GM23338 (cell line): Measurements from ENCODE around the gene CFAP74. TPM values are rescaled to one million over a fixed set of nuclear protein-coding genes. Genes with fewer than 3 reads are reported as not detected.

ENCODE experiments used
- ATAC-seq: fragments of 200-7000 bp; cut with Tn5 transposase; 3 replicates; pipeline ENCODE4 v1.9.1; 2020
- DNase-seq: peaks from one replicate; pipeline ENCODE4 v3.0.0-alpha.2; 2015; ENCODE audit warnings: low spot score
- H2AFZ ChIP-seq: fragments of 200-600 bp; sonication (generic); 2 replicates; pipeline ENCODE4 v1.8.0; 2016; ENCODE audit warnings: antibody characterized with exemption, mild to moderate bottlenecking, moderate library complexity
- H3F3A ChIP-seq: fragments of 200-600 bp; sonication (generic); replicated peaks from 2 replicates; pipeline ENCODE4 v1.8.0; 2017; ENCODE audit warnings: antibody characterized with exemption, mixed run types, low read depth
- H3K27ac ChIP-seq: fragments of 200-600 bp; sonication (generic); 2 replicates; pipeline ENCODE4 v1.6.1; 2016; ENCODE audit warnings: low read depth
- H3K27me3 ChIP-seq: fragments of 200-600 bp; sonication (generic); 2 replicates; pipeline ENCODE4 v1.8.0; 2016; ENCODE audit warnings: mild to moderate bottlenecking, mixed run types, moderate library complexity; ENCODE audit not compliant: insufficient read depth
- H3K36me3 ChIP-seq: fragments of 200-600 bp; sonication (generic); 2 replicates; pipeline ENCODE4 v1.8.0; 2016; ENCODE audit warnings: mild to moderate bottlenecking; ENCODE audit not compliant: insufficient read depth
- H3K4me1 ChIP-seq: fragments of 200-600 bp; sonication (generic); 2 replicates; pipeline ENCODE4 v1.8.0; 2016; ENCODE audit warnings: mild to moderate bottlenecking, moderate library complexity; ENCODE audit not compliant: insufficient read depth
- H3K4me2 ChIP-seq: fragments of 200-600 bp; sonication (generic); 2 replicates; pipeline ENCODE4 v1.7.1; 2017; ENCODE audit warnings: mixed run types
- H3K4me3 ChIP-seq: fragments of 200-600 bp; sonication (generic); 2 replicates; pipeline ENCODE4 v1.6.1; 2016; ENCODE audit warnings: mixed run types
- H3K79me2 ChIP-seq: fragments of 200-600 bp; sonication (generic); replicated peaks from 2 replicates; pipeline ENCODE4 v1.8.0; 2017; ENCODE audit warnings: mild to moderate bottlenecking; ENCODE audit not compliant: insufficient read depth
- H3K9me2 ChIP-seq: fragments of 200-600 bp; sonication (generic); 2 replicates; pipeline ENCODE4 v1.8.0; 2017; ENCODE audit not compliant: insufficient read depth
- H4K20me1 ChIP-seq: fragments of 200-600 bp; sonication (generic); replicated peaks from 2 replicates; pipeline ENCODE4 v1.8.0; 2017; ENCODE audit warnings: mild to moderate bottlenecking; ENCODE audit not compliant: insufficient read depth
- H3K27ac Mint-ChIP-seq: 2 replicates; pipeline ENCODE4 v1.8.0; 2020; ENCODE audit warnings: inconsistent platforms, mild to moderate bottlenecking, moderate library complexity, mixed read lengths
- H3K27me3 Mint-ChIP-seq: 3 replicates; pipeline ENCODE4 v1.8.0; 2022; ENCODE audit warnings: low read depth, mild to moderate bottlenecking, moderate library complexity, mixed read lengths, inconsistent platforms; ENCODE audit not compliant: insufficient read depth, poor library complexity
- H3K36me3 Mint-ChIP-seq: 3 replicates; pipeline ENCODE4 v1.8.0; 2021; ENCODE audit warnings: low read depth, mild to moderate bottlenecking, inconsistent platforms, moderate library complexity, mixed read lengths
- H3K4me1 Mint-ChIP-seq: 3 replicates; pipeline ENCODE4 v1.8.0; 2020; ENCODE audit warnings: mild to moderate bottlenecking, inconsistent platforms, mixed read lengths
- H3K4me3 Mint-ChIP-seq: 3 replicates; pipeline ENCODE4 v1.8.0; 2021; ENCODE audit warnings: moderate library complexity, mild to moderate bottlenecking, inconsistent platforms, mixed read lengths
- H3K9me3 Mint-ChIP-seq: 3 replicates; pipeline ENCODE4 v1.8.0; 2020; ENCODE audit warnings: moderate library complexity, mild to moderate bottlenecking, inconsistent platforms, mixed read lengths
- EZH2 ChIP-seq: fragments of 200-600 bp; sonication (generic); IDR thresholded peaks from one replicate; pipeline ENCODE4 v1.8.0; 2017; ENCODE audit warnings: antibody characterized with exemption, mild to moderate bottlenecking, low read depth; ENCODE audit not compliant: unreplicated experiment
- EZH2phosphoT487 ChIP-seq: fragments of 200-600 bp; sonication (generic); IDR thresholded peaks from one replicate; pipeline ENCODE4 v1.8.1; 2018; ENCODE audit warnings: antibody characterized with exemption; ENCODE audit not compliant: unreplicated experiment
- JUNB ChIP-seq: IDR thresholded peaks from one replicate; pipeline ENCODE4 v1.6.1; 2016; ENCODE audit warnings: antibody characterized with exemption; ENCODE audit not compliant: unreplicated experiment
- NANOG ChIP-seq: IDR thresholded peaks from 2 replicates; pipeline ENCODE4 v1.6.1; 2016; ENCODE audit warnings: antibody characterized with exemption, borderline replicate concordance
- POLR2AphosphoS5 ChIP-seq: IDR thresholded peaks from 2 replicates; pipeline ENCODE4 v1.6.1; 2016; ENCODE audit warnings: antibody characterized with exemption, low read depth
- ZNF114 ChIP-seq: fragments of 250-450 bp; sonication (Bioruptor Pico); IDR thresholded peaks from 2 replicates; pipeline ENCODE4 v1.5.0; 2020; ENCODE audit warnings: mild to moderate bottlenecking, moderate library complexity
- ZNF331 ChIP-seq: fragments of 250-450 bp; sonication (Bioruptor Pico); IDR thresholded peaks from 2 replicates; pipeline ENCODE4 v1.5.0; 2020; ENCODE audit warnings: low read depth, mild to moderate bottlenecking, moderate library complexity
- polyA plus RNA-seq: library from polyadenylated mRNA; unstranded; fragments of >200 nt; fragmentation: Nextera tagmentation; extraction: Ambion mirVana; gene quantifications from 2 replicates; pipeline ENCODE4 v1.2.1, GENCODE V29; 2016
- total RNA-seq: library from RNA; depleted of rRNA; stranded (reverse); fragments of >200 nt; shearing (Covaris generic); gene quantifications from 2 replicates; pipeline ENCODE4 v1.2.3, GENCODE V29; 2014
- TF ChIP-seq, protein P1 (sequence below): IDR thresholded peaks from 2 replicates; pipeline ENCODE4 v1.6.1; 2016; ENCODE audit warnings: antibody characterized with exemption
- TF ChIP-seq, protein P2 (sequence below): IDR thresholded peaks from one replicate; pipeline ENCODE4 v1.6.1; 2018; ENCODE audit warnings: antibody characterized with exemption; ENCODE audit not compliant: unreplicated experiment
- TF ChIP-seq, protein P3 (sequence below): fragments of 250-450 bp; sonication (Bioruptor Pico); IDR thresholded peaks from 2 replicates; pipeline ENCODE4 v1.5.0; 2020; ENCODE audit warnings: mild to moderate bottlenecking, moderate library complexity
- TF ChIP-seq, protein P4 (sequence below), 2 experiments: fragments of 200-600 bp in 1 of 2; sonication (generic) in 1 of 2; conservative IDR thresholded peaks; 2 replicates each; pipeline versions ENCODE4 v1.5.1 to v1.6.1; 2016 to 2017; ENCODE audit warnings: antibody characterized with exemption in 2 of 2, low read depth in 2 of 2, mild to moderate bottlenecking in 2 of 2, moderate library complexity in 1 of 2

Gene CFAP74
- total and polyA plus RNA-seq, 2 experiments from 2014 or later: 0.21 TPM; not detected in 1

DNA sequence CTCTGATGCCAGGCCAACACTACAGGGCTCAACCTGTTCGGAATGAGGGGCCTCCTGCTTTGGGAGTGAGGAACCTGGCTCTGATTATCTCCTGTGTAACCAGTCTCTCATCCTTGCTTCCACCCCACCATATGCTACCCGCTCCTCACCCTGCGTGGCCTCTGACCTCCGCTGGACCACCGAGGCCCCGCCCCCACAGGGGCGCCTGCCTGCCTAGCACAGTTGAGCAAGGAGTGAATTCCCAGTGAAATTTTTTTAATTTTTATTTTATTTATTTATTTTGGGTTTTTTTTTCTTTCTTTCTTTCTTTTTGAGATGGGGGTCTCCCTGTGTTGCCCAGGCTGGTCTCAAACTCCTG lies 110.8 kb downstream of the CFAP74 start (continued):
- TF ChIP-seq ZNF114 (CRISPR knock-in tag): no peak
- TF ChIP-seq, protein P1, sequence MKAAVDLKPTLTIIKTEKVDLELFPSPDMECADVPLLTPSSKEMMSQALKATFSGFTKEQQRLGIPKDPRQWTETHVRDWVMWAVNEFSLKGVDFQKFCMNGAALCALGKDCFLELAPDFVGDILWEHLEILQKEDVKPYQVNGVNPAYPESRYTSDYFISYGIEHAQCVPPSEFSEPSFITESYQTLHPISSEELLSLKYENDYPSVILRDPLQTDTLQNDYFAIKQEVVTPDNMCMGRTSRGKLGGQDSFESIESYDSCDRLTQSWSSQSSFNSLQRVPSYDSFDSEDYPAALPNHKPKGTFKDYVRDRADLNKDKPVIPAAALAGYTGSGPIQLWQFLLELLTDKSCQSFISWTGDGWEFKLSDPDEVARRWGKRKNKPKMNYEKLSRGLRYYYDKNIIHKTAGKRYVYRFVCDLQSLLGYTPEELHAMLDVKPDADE: no peak
- TF ChIP-seq ZNF331 (CRISPR knock-in tag): no peak
- no peak for TF ChIP-seq POLR2AphosphoS5
- no peak for TF ChIP-seq NANOG
- TF ChIP-seq, protein P2, sequence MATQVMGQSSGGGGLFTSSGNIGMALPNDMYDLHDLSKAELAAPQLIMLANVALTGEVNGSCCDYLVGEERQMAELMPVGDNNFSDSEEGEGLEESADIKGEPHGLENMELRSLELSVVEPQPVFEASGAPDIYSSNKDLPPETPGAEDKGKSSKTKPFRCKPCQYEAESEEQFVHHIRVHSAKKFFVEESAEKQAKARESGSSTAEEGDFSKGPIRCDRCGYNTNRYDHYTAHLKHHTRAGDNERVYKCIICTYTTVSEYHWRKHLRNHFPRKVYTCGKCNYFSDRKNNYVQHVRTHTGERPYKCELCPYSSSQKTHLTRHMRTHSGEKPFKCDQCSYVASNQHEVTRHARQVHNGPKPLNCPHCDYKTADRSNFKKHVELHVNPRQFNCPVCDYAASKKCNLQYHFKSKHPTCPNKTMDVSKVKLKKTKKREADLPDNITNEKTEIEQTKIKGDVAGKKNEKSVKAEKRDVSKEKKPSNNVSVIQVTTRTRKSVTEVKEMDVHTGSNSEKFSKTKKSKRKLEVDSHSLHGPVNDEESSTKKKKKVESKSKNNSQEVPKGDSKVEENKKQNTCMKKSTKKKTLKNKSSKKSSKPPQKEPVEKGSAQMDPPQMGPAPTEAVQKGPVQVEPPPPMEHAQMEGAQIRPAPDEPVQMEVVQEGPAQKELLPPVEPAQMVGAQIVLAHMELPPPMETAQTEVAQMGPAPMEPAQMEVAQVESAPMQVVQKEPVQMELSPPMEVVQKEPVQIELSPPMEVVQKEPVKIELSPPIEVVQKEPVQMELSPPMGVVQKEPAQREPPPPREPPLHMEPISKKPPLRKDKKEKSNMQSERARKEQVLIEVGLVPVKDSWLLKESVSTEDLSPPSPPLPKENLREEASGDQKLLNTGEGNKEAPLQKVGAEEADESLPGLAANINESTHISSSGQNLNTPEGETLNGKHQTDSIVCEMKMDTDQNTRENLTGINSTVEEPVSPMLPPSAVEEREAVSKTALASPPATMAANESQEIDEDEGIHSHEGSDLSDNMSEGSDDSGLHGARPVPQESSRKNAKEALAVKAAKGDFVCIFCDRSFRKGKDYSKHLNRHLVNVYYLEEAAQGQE: no peak
- TF ChIP-seq JUNB: no peak
- TF ChIP-seq EZH2phosphoT487: no peak

DNA sequence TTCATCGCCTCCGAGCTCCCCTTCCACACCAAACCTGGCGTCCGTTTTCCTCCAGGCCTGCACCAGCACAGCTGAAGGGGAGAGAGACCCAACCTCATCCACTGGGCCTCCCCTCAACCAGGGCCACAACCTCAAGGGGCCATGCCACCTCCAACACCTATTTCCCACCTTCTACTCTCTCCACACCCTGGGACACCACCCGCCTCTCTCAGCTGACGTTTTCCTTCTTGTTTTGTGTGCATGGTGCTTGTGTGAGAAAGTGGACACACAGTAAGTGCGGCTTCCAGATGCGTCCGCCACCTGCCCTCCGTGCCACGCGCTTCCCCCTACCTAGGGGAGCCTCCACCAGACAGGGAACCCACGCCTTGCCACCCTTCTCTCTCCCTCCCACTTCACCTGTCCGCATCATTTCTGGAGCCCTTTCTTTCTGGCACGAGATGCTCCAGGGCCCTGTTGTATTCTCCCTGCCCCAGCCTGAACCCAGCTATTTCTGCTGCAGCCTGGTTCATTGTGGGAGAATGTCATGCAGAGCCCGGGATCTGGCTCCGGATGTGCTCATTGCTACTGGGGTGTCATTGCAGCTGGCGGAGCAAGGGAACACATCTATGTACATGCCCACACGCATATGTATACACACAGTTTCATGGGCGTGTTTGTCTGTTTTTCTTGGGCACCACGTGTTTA lies 111.4 kb downstream of the CFAP74 start:
- peaks cover 21% of the 10 kb centered on the region for H4K20me1 ChIP-seq
- peaks cover 11% of the 10 kb centered on the region for H3K27me3 Mint-ChIP-seq
- ATAC-seq (no peak), DNase-seq (no peak)
- H3K27ac Mint-ChIP-seq: 0 out of 2 replicates have a peak overlapping the region, but pooled peaks have one; percentile 24
- H3K27me3 ChIP-seq: no peaks in the 10 kb centered on the region
- peak overlapping the region; percentile 73 for H3K4me3 Mint-ChIP-seq
- no peaks in the 10 kb centered on the region; the same call in 2 of the 3 replicates for H3K9me3 Mint-ChIP-seq
- H3K79me2 ChIP-seq: peaks cover 39% of the 10 kb centered on the region
- H2AFZ ChIP-seq: no peak overlapping the region
- no peaks in the 10 kb centered on the region for H3K9me2 ChIP-seq
- peaks cover 15% of the 10 kb centered on the region for H3F3A ChIP-seq
- H3K4me2 ChIP-seq: peak overlapping the region; percentile 86
- peak overlapping the region; percentile 58 for H3K4me3 ChIP-seq
- no peaks in the 10 kb centered on the region for H3K36me3 ChIP-seq
- peaks cover 31% of the 10 kb centered on the region for H3K4me1 ChIP-seq
- H3K27ac ChIP-seq: no peak overlapping the region
- peaks cover 48% of the 10 kb centered on the region for H3K4me1 Mint-ChIP-seq
- peaks cover 6% of the 10 kb centered on the region; the same call in 2 of the 3 replicates for H3K36me3 Mint-ChIP-seq
- no peak for TF ChIP-seq EZH2
- TF ChIP-seq, protein P3, sequence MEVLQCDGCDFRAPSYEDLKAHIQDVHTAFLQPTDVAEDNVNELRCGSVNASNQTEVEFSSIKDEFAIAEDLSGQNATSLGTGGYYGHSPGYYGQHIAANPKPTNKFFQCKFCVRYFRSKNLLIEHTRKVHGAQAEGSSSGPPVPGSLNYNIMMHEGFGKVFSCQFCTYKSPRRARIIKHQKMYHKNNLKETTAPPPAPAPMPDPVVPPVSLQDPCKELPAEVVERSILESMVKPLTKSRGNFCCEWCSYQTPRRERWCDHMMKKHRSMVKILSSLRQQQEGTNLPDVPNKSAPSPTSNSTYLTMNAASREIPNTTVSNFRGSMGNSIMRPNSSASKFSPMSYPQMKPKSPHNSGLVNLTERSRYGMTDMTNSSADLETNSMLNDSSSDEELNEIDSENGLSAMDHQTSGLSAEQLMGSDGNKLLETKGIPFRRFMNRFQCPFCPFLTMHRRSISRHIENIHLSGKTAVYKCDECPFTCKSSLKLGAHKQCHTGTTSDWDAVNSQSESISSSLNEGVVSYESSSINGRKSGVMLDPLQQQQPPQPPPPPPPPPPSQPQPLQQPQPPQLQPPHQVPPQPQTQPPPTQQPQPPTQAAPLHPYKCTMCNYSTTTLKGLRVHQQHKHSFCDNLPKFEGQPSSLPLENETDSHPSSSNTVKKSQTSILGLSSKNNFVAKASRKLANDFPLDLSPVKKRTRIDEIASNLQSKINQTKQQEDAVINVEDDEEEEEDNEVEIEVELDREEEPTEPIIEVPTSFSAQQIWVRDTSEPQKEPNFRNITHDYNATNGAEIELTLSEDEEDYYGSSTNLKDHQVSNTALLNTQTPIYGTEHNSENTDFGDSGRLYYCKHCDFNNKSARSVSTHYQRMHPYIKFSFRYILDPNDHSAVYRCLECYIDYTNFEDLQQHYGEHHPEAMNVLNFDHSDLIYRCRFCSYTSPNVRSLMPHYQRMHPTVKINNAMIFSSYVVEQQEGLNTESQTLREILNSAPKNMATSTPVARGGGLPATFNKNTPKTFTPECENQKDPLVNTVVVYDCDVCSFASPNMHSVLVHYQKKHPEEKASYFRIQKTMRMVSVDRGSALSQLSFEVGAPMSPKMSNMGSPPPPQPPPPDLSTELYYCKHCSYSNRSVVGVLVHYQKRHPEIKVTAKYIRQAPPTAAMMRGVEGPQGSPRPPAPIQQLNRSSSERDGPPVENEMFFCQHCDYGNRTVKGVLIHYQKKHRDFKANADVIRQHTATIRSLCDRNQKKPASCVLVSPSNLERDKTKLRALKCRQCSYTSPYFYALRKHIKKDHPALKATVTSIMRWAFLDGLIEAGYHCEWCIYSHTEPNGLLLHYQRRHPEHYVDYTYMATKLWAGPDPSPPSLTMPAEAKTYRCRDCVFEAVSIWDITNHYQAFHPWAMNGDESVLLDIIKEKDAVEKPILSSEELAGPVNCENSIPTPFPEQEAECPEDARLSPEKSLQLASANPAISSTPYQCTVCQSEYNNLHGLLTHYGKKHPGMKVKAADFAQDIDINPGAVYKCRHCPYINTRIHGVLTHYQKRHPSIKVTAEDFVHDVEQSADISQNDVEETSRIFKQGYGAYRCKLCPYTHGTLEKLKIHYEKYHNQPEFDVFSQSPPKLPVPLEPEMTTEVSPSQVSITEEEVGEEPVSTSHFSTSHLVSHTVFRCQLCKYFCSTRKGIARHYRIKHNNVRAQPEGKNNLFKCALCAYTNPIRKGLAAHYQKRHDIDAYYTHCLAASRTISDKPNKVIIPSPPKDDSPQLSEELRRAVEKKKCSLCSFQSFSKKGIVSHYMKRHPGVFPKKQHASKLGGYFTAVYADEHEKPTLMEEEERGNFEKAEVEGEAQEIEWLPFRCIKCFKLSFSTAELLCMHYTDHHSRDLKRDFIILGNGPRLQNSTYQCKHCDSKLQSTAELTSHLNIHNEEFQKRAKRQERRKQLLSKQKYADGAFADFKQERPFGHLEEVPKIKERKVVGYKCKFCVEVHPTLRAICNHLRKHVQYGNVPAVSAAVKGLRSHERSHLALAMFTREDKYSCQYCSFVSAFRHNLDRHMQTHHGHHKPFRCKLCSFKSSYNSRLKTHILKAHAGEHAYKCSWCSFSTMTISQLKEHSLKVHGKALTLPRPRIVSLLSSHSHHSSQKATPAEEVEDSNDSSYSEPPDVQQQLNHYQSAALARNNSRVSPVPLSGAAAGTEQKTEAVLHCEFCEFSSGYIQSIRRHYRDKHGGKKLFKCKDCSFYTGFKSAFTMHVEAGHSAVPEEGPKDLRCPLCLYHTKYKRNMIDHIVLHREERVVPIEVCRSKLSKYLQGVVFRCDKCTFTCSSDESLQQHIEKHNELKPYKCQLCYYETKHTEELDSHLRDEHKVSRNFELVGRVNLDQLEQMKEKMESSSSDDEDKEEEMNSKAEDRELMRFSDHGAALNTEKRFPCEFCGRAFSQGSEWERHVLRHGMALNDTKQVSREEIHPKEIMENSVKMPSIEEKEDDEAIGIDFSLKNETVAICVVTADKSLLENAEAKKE (CRISPR knock-in tag): no peak
- TF ChIP-seq EZH2phosphoT487: no peak
- TF ChIP-seq ZNF114 (CRISPR knock-in tag): no peak
- no peak for TF ChIP-seq JUNB
- TF ChIP-seq POLR2AphosphoS5: no peak
- TF ChIP-seq, protein P4, sequence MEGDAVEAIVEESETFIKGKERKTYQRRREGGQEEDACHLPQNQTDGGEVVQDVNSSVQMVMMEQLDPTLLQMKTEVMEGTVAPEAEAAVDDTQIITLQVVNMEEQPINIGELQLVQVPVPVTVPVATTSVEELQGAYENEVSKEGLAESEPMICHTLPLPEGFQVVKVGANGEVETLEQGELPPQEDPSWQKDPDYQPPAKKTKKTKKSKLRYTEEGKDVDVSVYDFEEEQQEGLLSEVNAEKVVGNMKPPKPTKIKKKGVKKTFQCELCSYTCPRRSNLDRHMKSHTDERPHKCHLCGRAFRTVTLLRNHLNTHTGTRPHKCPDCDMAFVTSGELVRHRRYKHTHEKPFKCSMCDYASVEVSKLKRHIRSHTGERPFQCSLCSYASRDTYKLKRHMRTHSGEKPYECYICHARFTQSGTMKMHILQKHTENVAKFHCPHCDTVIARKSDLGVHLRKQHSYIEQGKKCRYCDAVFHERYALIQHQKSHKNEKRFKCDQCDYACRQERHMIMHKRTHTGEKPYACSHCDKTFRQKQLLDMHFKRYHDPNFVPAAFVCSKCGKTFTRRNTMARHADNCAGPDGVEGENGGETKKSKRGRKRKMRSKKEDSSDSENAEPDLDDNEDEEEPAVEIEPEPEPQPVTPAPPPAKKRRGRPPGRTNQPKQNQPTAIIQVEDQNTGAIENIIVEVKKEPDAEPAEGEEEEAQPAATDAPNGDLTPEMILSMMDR (conservative IDR thresholded peaks at IDR 0.05; ENCODE audit: low read depth in 2 of 2): no peak
- no peak for TF ChIP-seq NANOG
